ENCODE results near the gene MNDA. TPM values are rescaled to one million over a fixed set of nuclear protein-coding genes. Genes with fewer than 3 reads are reported as not detected.
"Not testable (repeated sequence)": the region's sequence is repeated elsewhere in the genome, so short reads cannot be mapped to it uniquely, and the experiment has no call there.

MNDA gene
- total RNA-seq, 4 donors from 2014 or later = 2.0 to 8.5 (median 2.6) TPM

DNA sequence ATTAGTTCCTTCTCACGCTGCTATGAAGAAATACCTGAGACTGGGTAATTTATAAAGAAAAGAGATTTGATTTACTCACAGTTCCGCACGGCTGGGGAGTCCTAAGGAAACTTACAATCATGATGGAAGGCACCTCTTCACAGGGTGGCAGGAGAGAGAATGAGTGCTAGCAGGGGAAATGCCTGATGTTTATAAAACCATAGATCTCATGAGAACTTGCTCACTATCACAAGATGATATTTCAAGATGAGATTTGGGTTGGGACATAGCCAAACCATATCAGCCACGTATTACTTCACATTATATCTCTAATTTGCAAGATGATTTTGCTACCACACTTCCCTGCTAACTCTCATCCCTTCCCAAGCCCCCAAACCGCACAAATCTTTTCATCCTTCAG lies 9.1 kb downstream of the MNDA start:
- no peak for DNase-seq
- 69 to 79% methylated on average over 5 of the region's 5 CpGs for WGBS, 2 donors
- intact Hi-C loops (cut with DNase I) = no loop called here

DNA sequence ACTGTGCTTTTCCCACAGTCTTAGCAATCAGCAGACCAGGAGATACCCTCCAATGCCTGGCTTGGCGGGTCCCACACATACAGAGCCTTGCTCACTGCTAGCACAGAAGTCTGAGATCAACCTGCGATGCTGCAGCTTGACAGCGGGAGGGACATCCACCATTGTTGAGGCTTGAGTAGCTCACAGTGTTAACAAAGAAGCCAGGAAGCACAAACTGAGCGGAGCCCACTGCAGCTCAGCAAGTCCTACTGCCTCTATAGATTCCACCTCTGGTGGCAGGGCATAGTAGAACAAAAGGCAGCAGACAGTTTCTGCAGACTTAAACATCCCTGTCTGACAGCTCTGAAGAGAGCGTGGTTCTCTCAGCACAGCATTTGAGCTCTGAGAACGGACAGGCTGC lies 33.4 kb downstream of the MNDA start:
- Histone ChIP-seq H3K9me3 (no peaks in the 10 kb centered on the region), H3K4me1 (no peaks in the 10 kb centered on the region), H3K4me3 (replicated peaks in 1 of 3) (no peak overlapping the region), H3K27ac (no peak overlapping the region), H3K27me3 (no peaks in the 10 kb centered on the region), H3K36me3 (no peaks in the 10 kb centered on the region)
- intact Hi-C loops (cut with DNase I) = no loop called here
- WGBS, 2 donors = 63 to 77% methylated on average over 4 to 5 of the region's 6 CpGs
- no peak for DNase-seq
- TF ChIP-seq, protein P1, sequence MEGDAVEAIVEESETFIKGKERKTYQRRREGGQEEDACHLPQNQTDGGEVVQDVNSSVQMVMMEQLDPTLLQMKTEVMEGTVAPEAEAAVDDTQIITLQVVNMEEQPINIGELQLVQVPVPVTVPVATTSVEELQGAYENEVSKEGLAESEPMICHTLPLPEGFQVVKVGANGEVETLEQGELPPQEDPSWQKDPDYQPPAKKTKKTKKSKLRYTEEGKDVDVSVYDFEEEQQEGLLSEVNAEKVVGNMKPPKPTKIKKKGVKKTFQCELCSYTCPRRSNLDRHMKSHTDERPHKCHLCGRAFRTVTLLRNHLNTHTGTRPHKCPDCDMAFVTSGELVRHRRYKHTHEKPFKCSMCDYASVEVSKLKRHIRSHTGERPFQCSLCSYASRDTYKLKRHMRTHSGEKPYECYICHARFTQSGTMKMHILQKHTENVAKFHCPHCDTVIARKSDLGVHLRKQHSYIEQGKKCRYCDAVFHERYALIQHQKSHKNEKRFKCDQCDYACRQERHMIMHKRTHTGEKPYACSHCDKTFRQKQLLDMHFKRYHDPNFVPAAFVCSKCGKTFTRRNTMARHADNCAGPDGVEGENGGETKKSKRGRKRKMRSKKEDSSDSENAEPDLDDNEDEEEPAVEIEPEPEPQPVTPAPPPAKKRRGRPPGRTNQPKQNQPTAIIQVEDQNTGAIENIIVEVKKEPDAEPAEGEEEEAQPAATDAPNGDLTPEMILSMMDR (IDR thresholded peaks at IDR 0.05) = no peak
- no peak for TF ChIP-seq POLR2A (IDR thresholded peaks at IDR 0.05)

More for the DNA sequence above, 9.1 kb downstream of the MNDA start:
- Histone ChIP-seq H3K36me3 (no peaks in the 10 kb centered on the region), H3K4me1 (no peaks in the 10 kb centered on the region), H3K27ac (no peak overlapping the region), H3K9me3 (no peaks in the 10 kb centered on the region), H3K27me3 (no peaks in the 10 kb centered on the region), H3K4me3 (replicated peaks in 1 of 3) (no peak overlapping the region)
- no peak for TF ChIP-seq POLR2A (IDR thresholded peaks at IDR 0.05)
- TF ChIP-seq, protein P1 (IDR thresholded peaks at IDR 0.05) = no peak

DNA sequence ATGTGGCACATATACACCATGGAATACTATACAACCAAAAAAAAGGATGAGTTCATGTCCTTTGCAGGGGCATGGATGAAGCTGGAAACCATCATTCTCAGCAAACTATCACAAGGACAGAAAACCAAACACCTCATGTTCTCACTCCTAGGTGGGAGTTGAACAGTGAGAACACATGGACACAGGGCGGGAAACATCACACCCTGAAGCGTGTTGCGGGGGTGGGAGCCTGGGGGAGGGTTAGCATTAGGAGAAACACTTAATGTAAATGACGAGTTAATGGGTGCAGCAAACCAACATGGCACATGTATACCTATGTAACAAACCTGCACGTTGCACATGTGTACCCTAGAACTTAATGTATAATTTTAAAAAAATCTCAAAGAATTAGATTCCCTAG lies 39.3 kb downstream of the MNDA start:
- 92 to 96% methylated on average over 5 of the region's 5 CpGs for WGBS, 2 donors
- H3K4me3 ChIP-seq (replicated peaks in 1 of 3); H3K27me3 ChIP-seq; DNase-seq; H3K27ac ChIP-seq; H3K36me3 ChIP-seq; intact Hi-C loops (cut with DNase I); H3K9me3 ChIP-seq; H3K4me1 ChIP-seq: not testable (repeated sequence)

DNA sequence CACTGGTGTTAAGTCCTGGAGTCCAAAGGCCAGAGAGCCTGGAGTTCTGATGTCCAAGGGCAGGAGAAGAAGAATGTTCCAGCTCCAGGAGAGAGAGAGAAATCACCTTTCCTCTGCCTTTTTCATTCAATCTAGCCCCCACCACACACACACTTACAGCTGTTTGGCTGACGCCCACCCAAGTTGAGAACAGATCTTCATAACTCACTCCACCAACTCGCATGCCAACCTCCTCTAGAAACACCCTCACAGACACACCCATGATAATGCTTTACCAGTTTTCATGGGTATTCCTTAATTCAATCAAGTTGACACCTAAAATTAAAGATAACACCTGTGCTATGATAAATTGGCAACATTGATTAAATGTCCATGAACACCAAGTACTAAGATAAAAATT lies 42.0 kb downstream of the MNDA start:
- Histone ChIP-seq H3K4me1 (no peaks in the 10 kb centered on the region), H3K27me3 (no peaks in the 10 kb centered on the region), H3K4me3 (replicated peaks in 1 of 3) (no peak overlapping the region), H3K27ac (no peak overlapping the region), H3K9me3 (no peaks in the 10 kb centered on the region), H3K36me3 (no peaks in the 10 kb centered on the region)
- TF ChIP-seq, protein P1 (IDR thresholded peaks at IDR 0.05) = no peak
- TF ChIP-seq POLR2A (IDR thresholded peaks at IDR 0.05) = no peak
- DNase-seq = no peak
- intact Hi-C loops (cut with DNase I) = no loop called here
- WGBS, 2 donors = 74 to 75% methylated on average over 2 of the region's 2 CpGs

DNA sequence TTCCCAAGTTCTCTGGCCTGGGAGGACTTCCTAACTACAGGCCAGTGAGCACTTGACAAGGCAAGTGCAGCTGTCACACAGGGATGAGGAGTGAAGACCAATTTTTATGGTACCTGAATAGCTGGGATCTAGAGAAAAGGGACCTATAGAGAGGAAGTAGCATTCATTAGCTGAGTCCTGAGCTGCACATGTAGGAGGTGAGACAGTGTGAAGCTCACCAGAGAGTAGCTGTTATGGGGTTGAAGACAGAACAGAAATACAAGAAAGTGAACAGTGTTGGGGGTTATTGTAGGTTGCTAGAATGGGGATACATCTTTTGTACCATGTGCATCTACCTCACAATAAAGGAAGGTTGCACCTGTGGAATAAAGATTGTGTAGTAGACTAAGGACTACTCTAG lies 62.5 kb downstream of the MNDA start:
- intact Hi-C loops (cut with DNase I) = no loop called here
- TF ChIP-seq POLR2A (IDR thresholded peaks at IDR 0.05) = no peak
- TF ChIP-seq, protein P1 (IDR thresholded peaks at IDR 0.05) = no peak
- no peaks in the 10 kb centered on the region for H3K36me3 ChIP-seq
- no peaks in the 10 kb centered on the region for H3K9me3 ChIP-seq
- no peaks in the 10 kb centered on the region for H3K4me1 ChIP-seq
- DNase-seq = no peak
- no peak overlapping the region for H3K27ac ChIP-seq
- no peak overlapping the region for H3K4me3 ChIP-seq (replicated peaks in 1 of 3)
- H3K27me3 ChIP-seq = no peaks in the 10 kb centered on the region

DNA sequence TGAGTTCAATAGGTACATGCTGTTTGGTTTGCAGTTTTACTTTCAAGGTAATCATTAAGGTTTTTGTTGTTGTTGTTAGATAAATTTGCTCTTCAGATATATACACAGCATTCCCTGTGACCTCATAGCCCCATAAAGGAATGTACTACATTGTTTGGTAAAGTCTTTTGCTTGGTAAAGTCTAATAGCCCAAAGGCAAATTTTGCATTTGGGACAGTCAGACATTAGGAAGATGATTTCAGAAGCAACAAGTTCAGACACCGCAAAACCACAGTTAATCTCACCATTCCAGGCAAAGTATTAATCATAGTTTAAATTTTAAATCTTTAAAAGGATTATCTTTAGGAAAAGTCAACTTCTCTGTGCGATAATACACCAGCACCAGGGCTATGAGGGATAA lies 67.6 kb downstream of the MNDA start:
- H3K27ac ChIP-seq = no peak overlapping the region

More for the DNA sequence above, 67.6 kb downstream of the MNDA start:
- Histone ChIP-seq H3K27me3 (no peaks in the 10 kb centered on the region), H3K36me3 (no peaks in the 10 kb centered on the region), H3K4me1 (no peaks in the 10 kb centered on the region), H3K4me3 (replicated peaks in 1 of 3) (no peak overlapping the region), H3K9me3 (no peaks in the 10 kb centered on the region)
- intact Hi-C loops (cut with DNase I) = no loop called here
- DNase-seq = no peak
- TF ChIP-seq POLR2A (IDR thresholded peaks at IDR 0.05) = no peak
- TF ChIP-seq, protein P1 (IDR thresholded peaks at IDR 0.05) = no peak
- WGBS, 2 donors = 89 to 98% methylated on average over 2 of the region's 2 CpGs

Data from thyroid gland (tissue), 4 donors.